Measurements from ENCODE around the gene TENM4. TPM values are rescaled to one million over a fixed set of nuclear protein-coding genes. Genes with fewer than 3 reads are reported as not detected.

Gene TENM4
- total RNA-seq, 4 donors from 2014 or later: 7.7 to 39.3 (median 16.1) TPM

GRCh38 chr11:79006854-79007253 lies 434.0 kb downstream of the TENM4 start:
- H3K4me3 ChIP-seq: no peak overlapping the region
- no peak for DNase-seq
- H3K4me1 ChIP-seq: no peaks in the 10 kb centered on the region
- WGBS, 2 donors: 87 to 88% methylated on average over 4 of the region's 4 CpGs
- H3K9me3 ChIP-seq: peaks cover 0 to 18% (median 0%) of the 10 kb centered on the region in 3 donors
- no peak for TF ChIP-seq CTCF (IDR thresholded peaks at IDR 0.05)
- no peak for TF ChIP-seq POLR2A (IDR thresholded peaks at IDR 0.05)
- intact Hi-C loops (cut with DNase I): no loop called here
- H3K27me3 ChIP-seq: peaks cover 0 to 9% (median 0%) of the 10 kb centered on the region in 4 donors
- H3K27ac ChIP-seq: no peak overlapping the region
- no peaks in the 10 kb centered on the region for H3K36me3 ChIP-seq

GRCh38 chr11:78996007-78996406 lies 444.8 kb downstream of the TENM4 start:
- DNase-seq: no peak
- TF ChIP-seq CTCF (IDR thresholded peaks at IDR 0.05) (no peak), POLR2A (IDR thresholded peaks at IDR 0.05) (no peak)
- peaks cover 0 to 19% (median 0%) of the 10 kb centered on the region in 3 donors for H3K9me3 ChIP-seq
- H3K4me1 ChIP-seq: no peaks in the 10 kb centered on the region
- H3K27me3 ChIP-seq: no peaks in the 10 kb centered on the region
- 89 to 90% methylated on average over 2 to 3 of the region's 3 CpGs for WGBS, 2 donors
- no peak overlapping the region for H3K4me3 ChIP-seq
- H3K27ac ChIP-seq: no peak overlapping the region
- intact Hi-C loops (cut with DNase I): no loop called here
- no peaks in the 10 kb centered on the region for H3K36me3 ChIP-seq

GRCh38 chr11:78995171-78995570 lies 445.7 kb downstream of the TENM4 start:
- TF ChIP-seq POLR2A (IDR thresholded peaks at IDR 0.05) (no peak), CTCF (IDR thresholded peaks at IDR 0.05) (no peak)
- no peak overlapping the region for H3K4me3 ChIP-seq
- H3K27ac ChIP-seq: no peak overlapping the region
- 87 to 93% methylated on average over 3 of the region's 3 CpGs for WGBS, 2 donors
- peaks cover 0 to 19% (median 0%) of the 10 kb centered on the region in 3 donors for H3K9me3 ChIP-seq
- no peaks in the 10 kb centered on the region for H3K4me1 ChIP-seq
- no peaks in the 10 kb centered on the region for H3K27me3 ChIP-seq
- no peaks in the 10 kb centered on the region for H3K36me3 ChIP-seq
- intact Hi-C loops (cut with DNase I): no loop called here
- no peak for DNase-seq

- Histone ChIP-seq H3K9me3 (peaks cover 0 to 7% (median 0%) of the 10 kb centered on the region in 3 donors), H3K27me3 (no peaks in the 10 kb centered on the region), H3K4me1 (no peaks in the 10 kb centered on the region), H3K27ac (no peak overlapping the region), H3K4me3 (no peak overlapping the region), H3K36me3 (no peaks in the 10 kb centered on the region)
- DNase-seq: no peak
- TF ChIP-seq CTCF (IDR thresholded peaks at IDR 0.05) (no peak), POLR2A (IDR thresholded peaks at IDR 0.05) (no peak)
- 80 to 82% methylated on average over 1 of the region's 1 CpG for WGBS, 2 donors
- intact Hi-C loops (cut with DNase I): no loop called here
These were observed 446.9 kb downstream of the TENM4 start for GRCh38 chr11:78993802-78994430.

- H3K27ac ChIP-seq: no peak overlapping the region
- H3K4me3 ChIP-seq: no peak overlapping the region
- no peaks in the 10 kb centered on the region for H3K27me3 ChIP-seq
- no peaks in the 10 kb centered on the region for H3K9me3 ChIP-seq
- no peaks in the 10 kb centered on the region for H3K36me3 ChIP-seq
- TF ChIP-seq CTCF (IDR thresholded peaks at IDR 0.05) (no peak), POLR2A (IDR thresholded peaks at IDR 0.05) (no peak)
- H3K4me1 ChIP-seq: no peaks in the 10 kb centered on the region
- no peak for DNase-seq
- intact Hi-C loops (cut with DNase I): no loop called here
These were observed 449.1 kb downstream of the TENM4 start for GRCh38 chr11:78991681-78992080.
